Measurements from ENCODE around the gene SLC22A14.
"Not testable (repeated sequence)": the region's sequence is repeated elsewhere in the genome, so short reads cannot be mapped to it uniquely, and the experiment has no call there.

The SLC22A14 gene, protein sequence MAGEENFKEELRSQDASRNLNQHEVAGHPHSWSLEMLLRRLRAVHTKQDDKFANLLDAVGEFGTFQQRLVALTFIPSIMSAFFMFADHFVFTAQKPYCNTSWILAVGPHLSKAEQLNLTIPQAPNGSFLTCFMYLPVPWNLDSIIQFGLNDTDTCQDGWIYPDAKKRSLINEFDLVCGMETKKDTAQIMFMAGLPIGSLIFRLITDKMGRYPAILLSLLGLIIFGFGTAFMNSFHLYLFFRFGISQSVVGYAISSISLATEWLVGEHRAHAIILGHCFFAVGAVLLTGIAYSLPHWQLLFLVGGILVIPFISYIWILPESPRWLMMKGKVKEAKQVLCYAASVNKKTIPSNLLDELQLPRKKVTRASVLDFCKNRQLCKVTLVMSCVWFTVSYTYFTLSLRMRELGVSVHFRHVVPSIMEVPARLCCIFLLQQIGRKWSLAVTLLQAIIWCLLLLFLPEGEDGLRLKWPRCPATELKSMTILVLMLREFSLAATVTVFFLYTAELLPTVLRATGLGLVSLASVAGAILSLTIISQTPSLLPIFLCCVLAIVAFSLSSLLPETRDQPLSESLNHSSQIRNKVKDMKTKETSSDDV

DNA sequence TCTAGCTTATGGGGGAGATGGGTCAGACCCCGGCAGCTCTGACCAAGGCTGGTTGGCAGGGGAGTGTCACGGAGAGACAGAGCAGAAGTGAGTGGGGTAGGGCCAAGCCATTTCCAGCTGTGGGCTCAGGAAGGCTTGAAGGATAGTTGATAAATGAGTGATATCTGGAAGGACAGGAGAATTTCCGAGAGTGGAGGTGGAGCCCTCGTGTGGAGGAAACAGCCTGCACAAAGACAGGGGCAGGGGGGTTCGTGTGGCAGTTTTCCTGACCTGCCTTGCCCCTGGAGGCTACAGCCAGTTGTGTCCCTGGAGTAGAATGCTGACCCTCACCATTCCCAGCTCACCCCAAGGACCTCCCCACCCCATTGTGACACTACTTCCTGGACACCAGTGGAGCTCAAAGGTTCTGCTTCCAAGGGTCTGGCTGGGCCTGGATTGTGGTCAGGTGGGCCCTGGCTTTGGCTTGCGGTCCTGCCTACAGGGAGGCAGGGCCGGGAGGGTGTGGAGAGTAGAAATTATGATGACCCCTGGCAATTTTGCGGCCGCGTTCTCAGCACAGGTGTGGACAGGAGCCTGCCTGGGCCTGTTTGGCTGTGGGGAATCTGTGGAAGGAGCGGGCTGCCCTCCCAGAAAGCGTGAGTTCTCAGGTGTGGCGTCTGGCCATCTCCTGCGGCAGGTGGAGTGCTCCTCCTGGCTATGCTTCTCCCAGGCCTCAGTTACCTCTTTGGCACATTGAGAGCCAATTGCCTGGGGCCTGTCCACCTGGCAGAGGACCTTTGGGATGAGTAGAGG, at the start of gene SLC22A14:
Gene SLC22A14, plus strand, starts transcription at position 400 of the 792 bp plus-strand sequence. CDS start 23,733 bp downstream, outside the sequence.
- Histone ChIP-seq H3K4me3 (ENCODE audit: low read length) (no peak within 1 kb of the TSS), H3K36me3 (ENCODE audit: control insufficient read depth, insufficient read depth, low read length) (no peaks in the 10 kb centered on the region), H3K9me3 (ENCODE audit: control insufficient read depth, low read length) (no peaks in the 10 kb centered on the region), H3K9ac (ENCODE audit: low read length) (no peak within 1 kb of the TSS), H3K27me3 (ENCODE audit: control insufficient read depth, insufficient read depth, low read length) (no peaks in the 10 kb centered on the region), H3K4me1 (ENCODE audit: control insufficient read depth, insufficient read depth, low read length) (no peaks in the 10 kb centered on the region)

DNA sequence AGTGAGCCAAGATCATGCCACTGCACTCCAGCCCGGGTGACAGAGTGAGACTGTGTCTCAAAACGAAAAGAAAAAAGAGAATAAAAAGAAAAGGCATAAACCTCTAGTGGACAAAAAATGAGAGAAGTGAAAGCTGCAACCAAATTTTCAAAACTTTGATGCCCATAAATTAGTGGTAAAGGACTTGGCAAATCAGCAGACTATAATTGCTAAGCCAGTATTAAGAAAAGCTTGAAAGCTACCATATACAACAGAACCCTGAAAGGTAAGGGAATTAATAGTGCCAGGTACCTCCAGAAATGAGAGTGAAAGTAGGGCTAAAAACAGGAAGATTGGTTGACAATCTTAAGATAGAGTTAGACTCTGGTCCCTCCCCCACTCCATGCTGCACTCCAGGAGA, 49.4 kb upstream of the SLC22A14 start:
- Histone ChIP-seq H3K9me3 (ENCODE audit: control insufficient read depth, low read length) (no peaks in the 10 kb centered on the region), H3K27me3 (ENCODE audit: control insufficient read depth, insufficient read depth, low read length) (no peaks in the 10 kb centered on the region), H3K36me3 (ENCODE audit: control insufficient read depth, insufficient read depth, low read length) (no peaks in the 10 kb centered on the region), H3K4me1 (ENCODE audit: control insufficient read depth, insufficient read depth, low read length) (peaks cover 4% of the 10 kb centered on the region), H3K4me3 (ENCODE audit: low read length) (no peak overlapping the region), H3K9ac (ENCODE audit: low read length) (no peak overlapping the region)

DNA sequence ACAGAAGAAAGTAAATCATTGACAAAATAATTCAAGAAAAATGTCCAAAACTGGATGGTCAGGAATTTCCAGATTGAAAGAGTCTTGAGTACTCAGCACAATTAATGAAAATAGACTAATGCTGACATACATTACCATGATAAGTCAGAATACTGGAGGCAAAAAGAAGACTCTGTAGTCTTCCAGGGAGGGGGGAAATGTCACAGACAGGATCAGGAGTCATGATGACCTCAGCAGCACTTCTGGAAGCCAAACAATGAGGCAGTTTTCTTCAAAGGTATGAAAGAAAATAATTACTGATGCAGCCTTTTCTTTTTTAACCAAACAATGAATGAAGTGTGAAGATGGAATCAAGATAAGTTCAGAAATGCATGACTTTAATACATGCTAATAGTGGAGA, 46.6 kb upstream of the SLC22A14 start:
- H3K4me1 ChIP-seq (ENCODE audit: control insufficient read depth, insufficient read depth, low read length) = peaks cover 4% of the 10 kb centered on the region
- H3K27me3 ChIP-seq (ENCODE audit: control insufficient read depth, insufficient read depth, low read length) = no peaks in the 10 kb centered on the region
- H3K36me3 ChIP-seq (ENCODE audit: control insufficient read depth, insufficient read depth, low read length) = no peaks in the 10 kb centered on the region
- no peak overlapping the region for H3K9ac ChIP-seq (ENCODE audit: low read length)
- H3K9me3 ChIP-seq (ENCODE audit: control insufficient read depth, low read length) = no peaks in the 10 kb centered on the region
- H3K4me3 ChIP-seq (ENCODE audit: low read length) = no peak overlapping the region

DNA sequence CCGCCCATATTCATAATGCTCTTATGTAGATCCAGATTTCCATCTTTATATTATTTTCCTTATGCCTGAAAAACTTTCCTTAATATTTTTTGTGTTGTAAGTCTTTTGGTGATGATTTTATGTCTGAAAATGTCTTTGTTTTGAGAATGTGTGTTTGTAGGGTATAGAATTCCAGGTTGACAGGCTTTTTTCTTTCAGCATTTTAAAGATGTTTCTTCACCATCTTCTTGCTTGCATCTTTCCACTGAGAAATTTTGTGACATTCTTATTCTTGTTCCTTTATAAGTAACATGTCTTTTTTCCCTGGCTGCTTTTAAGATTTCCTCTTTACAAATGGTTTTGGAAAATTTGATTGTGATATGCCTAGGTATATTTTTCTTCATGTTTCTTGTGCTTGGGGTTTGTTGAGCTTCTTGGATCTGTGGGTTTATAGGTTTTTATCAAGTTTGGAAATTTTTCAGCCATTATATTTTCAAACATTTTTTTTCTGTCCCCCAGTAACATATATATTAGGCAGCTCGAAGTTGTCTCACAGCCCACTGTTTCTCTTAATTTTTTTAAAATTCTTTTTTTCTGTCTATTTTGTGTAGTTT, 43.6 kb upstream of the SLC22A14 start:
- H3K36me3 ChIP-seq (ENCODE audit: control insufficient read depth, insufficient read depth, low read length) = no peaks in the 10 kb centered on the region
- no peaks in the 10 kb centered on the region for H3K27me3 ChIP-seq (ENCODE audit: control insufficient read depth, insufficient read depth, low read length)
- no peak overlapping the region for H3K4me3 ChIP-seq (ENCODE audit: low read length)
- no peaks in the 10 kb centered on the region for H3K4me1 ChIP-seq (ENCODE audit: control insufficient read depth, insufficient read depth, low read length)
- no peaks in the 10 kb centered on the region for H3K9me3 ChIP-seq (ENCODE audit: control insufficient read depth, low read length)
- no peak overlapping the region for H3K9ac ChIP-seq (ENCODE audit: low read length)

DNA sequence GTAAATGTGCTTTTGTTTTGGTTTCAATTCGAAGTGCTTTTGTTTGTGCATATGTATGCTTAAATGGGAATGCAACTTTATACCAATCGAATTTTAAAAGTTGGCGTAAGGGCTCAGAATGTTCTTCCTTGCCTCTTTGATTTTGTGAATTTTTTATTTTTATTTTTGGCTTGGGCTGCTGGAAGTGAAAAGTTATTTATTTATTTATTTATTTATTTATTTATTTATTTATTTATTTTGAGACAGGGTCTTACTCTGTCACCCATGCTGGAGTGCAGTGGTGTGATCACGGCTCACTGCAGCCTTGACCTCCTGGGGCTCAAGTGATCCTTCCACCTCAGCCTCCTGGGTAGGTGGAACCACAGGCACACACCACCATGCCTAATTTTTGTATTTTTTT, 39.3 kb upstream of the SLC22A14 start:
- H3K9ac ChIP-seq (ENCODE audit: low read length); H3K27me3 ChIP-seq (ENCODE audit: control insufficient read depth, insufficient read depth, low read length); H3K4me3 ChIP-seq (ENCODE audit: low read length); H3K9me3 ChIP-seq (ENCODE audit: control insufficient read depth, low read length); H3K36me3 ChIP-seq (ENCODE audit: control insufficient read depth, insufficient read depth, low read length); H3K4me1 ChIP-seq (ENCODE audit: control insufficient read depth, insufficient read depth, low read length): not testable (repeated sequence)

DNA sequence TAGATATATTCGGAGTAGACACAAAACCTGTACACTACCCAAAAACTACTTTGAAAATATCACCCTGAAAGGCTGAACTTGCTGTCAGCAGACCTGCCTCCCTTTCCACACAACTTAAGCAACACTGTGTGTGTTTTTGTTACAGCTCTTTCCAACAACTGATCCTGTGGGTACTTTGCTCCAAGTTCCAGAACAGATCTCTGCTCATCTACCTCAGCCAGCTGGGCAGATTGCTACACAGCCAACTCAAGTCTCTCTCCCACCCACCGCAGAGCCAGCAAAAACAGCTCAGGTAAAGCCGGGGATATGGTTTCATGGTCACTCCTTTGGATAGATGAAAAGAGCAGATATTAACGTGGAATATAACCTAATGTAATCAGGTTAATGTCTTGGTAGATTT, 36.2 kb upstream of the SLC22A14 start:
- Histone ChIP-seq H3K27me3 (ENCODE audit: control insufficient read depth, insufficient read depth, low read length) (no peaks in the 10 kb centered on the region), H3K4me3 (ENCODE audit: low read length) (no peak overlapping the region), H3K9me3 (ENCODE audit: control insufficient read depth, low read length) (no peaks in the 10 kb centered on the region), H3K36me3 (ENCODE audit: control insufficient read depth, insufficient read depth, low read length) (no peaks in the 10 kb centered on the region), H3K9ac (ENCODE audit: low read length) (no peak overlapping the region), H3K4me1 (ENCODE audit: control insufficient read depth, insufficient read depth, low read length) (no peaks in the 10 kb centered on the region)

DNA sequence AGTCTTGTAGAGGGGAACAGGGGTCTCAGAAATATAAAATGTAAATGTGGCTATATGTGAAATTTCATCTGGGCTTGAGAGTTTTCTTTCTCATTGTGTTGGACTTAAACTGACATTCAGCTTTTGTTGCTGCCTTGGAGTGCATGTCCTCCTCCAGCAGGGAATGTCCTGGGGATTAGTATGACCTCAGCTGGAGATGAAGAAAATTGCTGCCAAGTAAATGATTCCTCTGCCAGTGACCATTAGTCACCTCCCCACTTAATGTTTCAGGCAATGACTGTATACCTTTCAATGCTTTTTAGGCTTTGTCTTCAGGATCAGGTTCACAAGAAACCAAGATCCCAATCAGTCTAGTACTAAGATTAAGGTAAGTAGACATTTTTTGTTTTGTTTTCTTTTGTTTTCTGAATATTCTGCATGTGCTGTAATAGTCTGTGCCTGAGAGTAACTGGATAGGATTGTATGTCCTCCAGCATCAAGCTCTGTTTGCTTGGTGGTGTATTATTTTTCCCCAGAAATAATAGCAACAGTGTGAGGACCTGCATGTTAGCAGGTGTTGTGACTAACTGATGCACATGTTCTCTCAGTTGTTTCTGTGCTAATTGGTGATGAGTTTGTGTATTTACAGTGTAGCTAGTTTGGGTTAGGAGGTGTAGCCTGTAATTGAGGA, 34.6 kb upstream of the SLC22A14 start:
- no peak overlapping the region for H3K4me3 ChIP-seq (ENCODE audit: low read length)
- H3K4me1 ChIP-seq (ENCODE audit: control insufficient read depth, insufficient read depth, low read length) = no peaks in the 10 kb centered on the region
- H3K9ac ChIP-seq (ENCODE audit: low read length) = no peak overlapping the region
- H3K36me3 ChIP-seq (ENCODE audit: control insufficient read depth, insufficient read depth, low read length) = no peaks in the 10 kb centered on the region
- no peaks in the 10 kb centered on the region for H3K27me3 ChIP-seq (ENCODE audit: control insufficient read depth, insufficient read depth, low read length)
- no peaks in the 10 kb centered on the region for H3K9me3 ChIP-seq (ENCODE audit: control insufficient read depth, low read length)

DNA sequence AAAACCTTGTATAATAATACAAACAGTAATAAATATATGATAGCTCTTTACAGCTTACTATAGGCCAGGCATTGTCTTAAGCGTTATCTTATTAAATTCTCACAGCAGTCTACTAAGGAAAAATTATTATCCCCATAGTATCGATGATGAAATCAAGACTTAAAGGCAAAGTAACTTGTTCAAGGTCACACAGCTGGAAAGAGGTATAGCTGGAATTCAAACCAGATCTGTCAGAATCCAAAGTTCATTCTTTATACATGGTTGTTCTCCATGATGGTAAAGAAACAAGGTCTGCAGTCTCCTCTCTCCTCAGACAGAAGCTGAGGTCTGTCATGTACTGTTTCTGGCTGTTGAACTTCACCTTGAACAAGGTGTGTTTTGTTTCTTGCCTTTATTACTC, 31.9 kb upstream of the SLC22A14 start:
- no peaks in the 10 kb centered on the region for H3K4me1 ChIP-seq (ENCODE audit: control insufficient read depth, insufficient read depth, low read length)
- no peak overlapping the region for H3K9ac ChIP-seq (ENCODE audit: low read length)
- H3K27me3 ChIP-seq (ENCODE audit: control insufficient read depth, insufficient read depth, low read length) = no peaks in the 10 kb centered on the region
- H3K4me3 ChIP-seq (ENCODE audit: low read length) = no peak overlapping the region
- no peaks in the 10 kb centered on the region for H3K9me3 ChIP-seq (ENCODE audit: control insufficient read depth, low read length)
- H3K36me3 ChIP-seq (ENCODE audit: control insufficient read depth, insufficient read depth, low read length) = no peaks in the 10 kb centered on the region

DNA sequence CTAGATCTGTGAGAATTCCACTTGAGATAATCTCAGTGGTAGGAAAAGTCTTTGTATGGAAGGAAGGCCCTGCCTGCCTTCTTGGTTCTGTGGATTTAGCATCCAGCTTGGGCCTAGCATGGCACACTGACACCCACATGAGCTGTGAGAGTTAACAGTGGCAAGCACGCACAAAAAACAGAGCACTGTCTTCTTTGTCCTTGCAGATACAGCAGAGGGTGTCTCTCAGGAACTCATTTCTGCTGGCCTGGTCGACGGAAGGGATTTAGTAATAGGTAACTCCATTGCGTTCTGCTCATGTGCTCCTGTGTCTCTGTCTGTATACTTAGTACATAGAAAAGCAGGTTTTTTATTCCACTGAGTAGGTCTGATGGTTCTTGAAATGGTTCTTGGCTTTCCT, 30.9 kb upstream of the SLC22A14 start:
- Histone ChIP-seq H3K4me3 (ENCODE audit: low read length) (no peak overlapping the region), H3K9ac (ENCODE audit: low read length) (no peak overlapping the region), H3K36me3 (ENCODE audit: control insufficient read depth, insufficient read depth, low read length) (no peaks in the 10 kb centered on the region), H3K27me3 (ENCODE audit: control insufficient read depth, insufficient read depth, low read length) (no peaks in the 10 kb centered on the region), H3K9me3 (ENCODE audit: control insufficient read depth, low read length) (no peaks in the 10 kb centered on the region), H3K4me1 (ENCODE audit: control insufficient read depth, insufficient read depth, low read length) (no peaks in the 10 kb centered on the region)

DNA sequence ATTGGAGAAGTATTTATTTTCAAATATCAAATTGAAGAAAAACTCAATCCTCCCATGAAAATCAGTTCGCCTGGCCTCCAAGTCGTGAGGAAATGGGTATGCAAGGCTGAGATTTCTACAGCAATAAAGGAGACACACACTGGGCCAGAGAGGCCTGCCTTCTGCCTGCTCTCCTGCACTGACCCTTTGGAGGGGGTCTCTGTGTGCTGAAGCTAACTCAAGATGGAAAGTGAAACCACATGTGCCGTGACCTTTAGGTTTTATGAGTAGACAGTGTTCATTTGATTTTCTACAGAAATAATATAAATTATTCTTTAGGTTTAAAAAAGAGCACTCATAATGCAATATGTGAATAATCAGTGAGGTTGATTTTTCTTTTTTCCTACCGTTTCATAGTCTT, 28.4 kb upstream of the SLC22A14 start:
- Histone ChIP-seq H3K27me3 (ENCODE audit: control insufficient read depth, insufficient read depth, low read length) (no peaks in the 10 kb centered on the region), H3K4me1 (ENCODE audit: control insufficient read depth, insufficient read depth, low read length) (peaks cover 5% of the 10 kb centered on the region), H3K9ac (ENCODE audit: low read length) (no peak overlapping the region), H3K4me3 (ENCODE audit: low read length) (no peak overlapping the region), H3K9me3 (ENCODE audit: control insufficient read depth, low read length) (no peaks in the 10 kb centered on the region), H3K36me3 (ENCODE audit: control insufficient read depth, insufficient read depth, low read length) (no peaks in the 10 kb centered on the region)

DNA sequence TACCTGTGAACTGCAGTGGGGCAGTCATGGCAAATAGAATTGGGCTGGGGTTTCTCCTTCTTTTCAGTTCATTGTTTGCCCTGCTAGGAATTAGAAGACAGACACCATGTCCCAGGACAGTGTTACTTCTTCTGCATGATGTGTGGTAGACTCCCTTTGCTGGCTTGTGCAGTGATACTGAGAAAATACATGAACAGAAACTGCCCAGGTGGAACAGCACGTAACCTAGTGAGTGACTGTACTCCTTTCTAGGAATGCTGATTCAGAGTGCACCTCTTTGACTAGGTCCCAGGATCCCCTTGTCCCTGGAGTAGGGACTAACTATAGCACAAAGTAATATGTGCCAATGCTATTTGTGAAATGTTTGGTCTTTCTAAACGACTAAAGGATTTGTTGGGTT, 27.2 kb upstream of the SLC22A14 start:
- H3K9ac ChIP-seq (ENCODE audit: low read length) = no peak overlapping the region
- H3K9me3 ChIP-seq (ENCODE audit: control insufficient read depth, low read length) = no peaks in the 10 kb centered on the region
- H3K36me3 ChIP-seq (ENCODE audit: control insufficient read depth, insufficient read depth, low read length) = no peaks in the 10 kb centered on the region
- no peaks in the 10 kb centered on the region for H3K27me3 ChIP-seq (ENCODE audit: control insufficient read depth, insufficient read depth, low read length)
- no peak overlapping the region for H3K4me3 ChIP-seq (ENCODE audit: low read length)
- peaks cover 5% of the 10 kb centered on the region for H3K4me1 ChIP-seq (ENCODE audit: control insufficient read depth, insufficient read depth, low read length)
